HepG2 (cell line): Measurements from ENCODE around the gene TLDC2. TPM values are rescaled to one million over a fixed set of nuclear protein-coding genes. Genes with fewer than 3 reads are reported as not detected.

Source experiments
- ATAC-seq: fragments of 200-7000 bp; cut with Tn5 transposase; 3 replicates; pipeline ENCODE4 v1.9.1; 2020; ENCODE audit warnings: mild to moderate bottlenecking, moderate library complexity
- BruUV-seq: library from RNA; stranded (reverse); fragments of 400-500 nt; replicated peaks from 2 replicates; lab custom pipeline; 2021; lab: Mats Ljungman, UMichigan
- CTCF ChIA-PET: fragments of 300-600 bp; formaldehyde crosslinking; extraction: SDS; loops from one replicate; lab custom pipeline; 2021; ENCODE audit warnings: low total read pairs, inconsistent platforms, low intra/inter-chr PET ratio; lab: Yijun Ruan, JAX
- POLR2A ChIA-PET: fragments of 350-600 bp; sonication (Branson Sonifier 250); formaldehyde crosslinking; loops from one replicate; lab custom pipeline; 2020; ENCODE audit warnings: antibody characterized with exemption, inconsistent platforms; lab: Yijun Ruan, JAX
- DNase-seq: peaks from one replicate; pipeline ENCODE4 v3.0.0-alpha.2; 2015; ENCODE audit warnings: low spot score
- FAIRE-seq: peaks from 3 replicates; lab custom pipeline; 2011; peaks lifted over from hg19 to GRCh38; lab: Jason Lieb, UNC
- H2AFZ ChIP-seq: one replicate; pipeline ENCODE4 v1.6.1; 2011; ENCODE audit warnings: low read length, inconsistent platforms
- H3K27ac ChIP-seq: fragments of 300-600 bp; 3 replicates; pipeline ENCODE4 v1.8.0; 2011; ENCODE audit warnings: mixed run types, mild to moderate bottlenecking, mixed read lengths, low read length, inconsistent platforms; ENCODE audit not compliant: insufficient read depth; ENCODE audit errors: extremely low read length
- H3K27me3 ChIP-seq, 2 experiments: fragments of 200-600 bp in 1 of 2; 2 replicates in 1 of 2; 3 replicates in 1 of 2; pipeline versions ENCODE4 v1.6.0 to v1.8.0; 2011; ENCODE audit warnings: low read length in 2 of 2, mild to moderate bottlenecking in 2 of 2, moderate library complexity in 2 of 2, inconsistent platforms in 1 of 2; ENCODE audit not compliant: insufficient read depth in 2 of 2, control insufficient read depth in 1 of 2
- H3K36me3 ChIP-seq, 2 experiments: fragments of 200-600 bp in 1 of 2; replicated peaks in 1 of 2; 2 replicates in 1 of 2; 3 replicates in 1 of 2; pipeline versions ENCODE4 v1.5.1 to v1.8.0; 2011; ENCODE audit warnings: low read length in 2 of 2, inconsistent platforms in 1 of 2; ENCODE audit not compliant: insufficient read depth in 2 of 2, control insufficient read depth in 1 of 2
- H3K4me1 ChIP-seq: 2 replicates; pipeline ENCODE4 v1.5.1; 2012; ENCODE audit warnings: low read length, inconsistent platforms; ENCODE audit not compliant: insufficient read depth
- H3K4me2 ChIP-seq: 2 replicates; pipeline ENCODE4 v1.6.0; 2011; ENCODE audit warnings: low read depth, low read length, inconsistent platforms
- H3K4me3 ChIP-seq, 3 experiments: fragments of 200-600 bp in 1 of 3; sonication (generic), shearing (Covaris generic) in 1 of 3; replicated peaks in 1 of 3; 2 replicates each; pipeline ENCODE4 v1.5.1; 2011 to 2016; ENCODE audit warnings: low read length in 3 of 3, inconsistent platforms in 2 of 3, low read depth in 2 of 3, mild to moderate bottlenecking in 2 of 3, control low read depth in 1 of 3, mixed read lengths in 1 of 3; ENCODE audit not compliant: insufficient read depth in 1 of 3
- H3K79me2 ChIP-seq: one replicate; pipeline ENCODE4 v1.6.1; 2011; ENCODE audit warnings: low read length, inconsistent platforms; ENCODE audit not compliant: insufficient read depth
- H3K9ac ChIP-seq: 2 replicates; pipeline ENCODE4 v1.6.0; 2011; ENCODE audit warnings: mild to moderate bottlenecking, low read depth, low read length, inconsistent platforms; ENCODE audit not compliant: insufficient read depth
- H3K9me3 ChIP-seq: 2 replicates; pipeline ENCODE4 v1.5.1; 2012; ENCODE audit warnings: mild to moderate bottlenecking, low read length
- H4K20me1 ChIP-seq: 2 replicates; pipeline ENCODE4 v1.6.0; 2011; ENCODE audit warnings: inconsistent platforms, mild to moderate bottlenecking, low read length, moderate library complexity; ENCODE audit not compliant: insufficient read depth
- AGO2 ChIP-seq: fragments of 200-400 bp; formaldehyde crosslinking; optimal IDR thresholded peaks from 2 replicates; pipeline ENCODE3; 2017; ENCODE audit warnings: mild to moderate bottlenecking, low read depth, low read length, moderate library complexity
- AHR ChIP-seq: IDR thresholded peaks from 2 replicates; pipeline ENCODE4 v1.6.1; 2018; ENCODE audit warnings: missing genetic modification reagents, missing compliant biosample characterization
- ATF4 ChIP-seq, 2 experiments: fragments of 450-650 bp in 1 of 2; sonication (generic) in 1 of 2; formaldehyde crosslinking; IDR thresholded peaks; 2 replicates each; pipeline versions ENCODE4 v1.5.0 to v1.8.0; 2020 to 2022; ENCODE audit warnings: mild to moderate bottlenecking in 1 of 2, missing genetic modification reagents in 1 of 2
- ATRX ChIP-seq: sonication (generic); formaldehyde crosslinking; IDR thresholded peaks from 2 replicates; pipeline ENCODE4 v1.4.0; 2020; ENCODE audit warnings: missing genetic modification reagents, borderline replicate concordance
- JDP2 ChIP-seq: sonication (generic); formaldehyde crosslinking; IDR thresholded peaks from 2 replicates; pipeline ENCODE4 v1.8.1; 2022; ENCODE audit warnings: missing genetic modification reagents, borderline replicate concordance
- KDM5B ChIP-seq: sonication (generic); formaldehyde crosslinking; IDR thresholded peaks from 2 replicates; pipeline ENCODE4 v1.4.0; 2020; ENCODE audit warnings: missing genetic modification reagents, mild to moderate bottlenecking, borderline replicate concordance
- MED8 ChIP-seq: sonication (generic); formaldehyde crosslinking; IDR thresholded peaks from 2 replicates; pipeline ENCODE4 v1.8.1; 2023; ENCODE audit warnings: mild to moderate bottlenecking, missing genetic modification reagents; ENCODE audit not compliant: insufficient replicate concordance
- NFIB ChIP-seq: sonication (generic); formaldehyde crosslinking; IDR thresholded peaks from 2 replicates; pipeline ENCODE4 v1.9.0; 2021; ENCODE audit warnings: missing genetic modification reagents, mild to moderate bottlenecking, borderline replicate concordance
- NONO ChIP-seq, 2 experiments: fragments of 450-650 bp in 1 of 2; sonication (generic) in 1 of 2; formaldehyde crosslinking in 1 of 2; IDR thresholded peaks in 1 of 2; conservative IDR thresholded peaks in 1 of 2; 2 replicates each; pipeline versions ENCODE4 v1.6.1 to v1.8.0; 2017 to 2022; ENCODE audit warnings: mild to moderate bottlenecking in 1 of 2, missing genetic modification reagents in 1 of 2, moderate library complexity in 1 of 2
- RFXANK ChIP-seq: IDR thresholded peaks from 2 replicates; pipeline ENCODE4 v1.6.1; 2016
- SNAPC4 ChIP-seq: sonication (generic); formaldehyde crosslinking; IDR thresholded peaks from 2 replicates; pipeline ENCODE4 v1.4.0; 2020; ENCODE audit warnings: mild to moderate bottlenecking, missing genetic modification reagents
- TARDBP ChIP-seq: sonication (generic); formaldehyde crosslinking; IDR thresholded peaks from 2 replicates; pipeline ENCODE4 v1.8.0; 2022; ENCODE audit warnings: mild to moderate bottlenecking, missing genetic modification reagents
- TBX2 ChIP-seq: sonication (generic); formaldehyde crosslinking; IDR thresholded peaks from 2 replicates; pipeline ENCODE4 v1.5.0; 2020; ENCODE audit warnings: missing genetic modification reagents, mild to moderate bottlenecking, borderline replicate concordance
- ZBTB38 ChIP-seq: sonication (generic); formaldehyde crosslinking; IDR thresholded peaks from 2 replicates; pipeline ENCODE4 v1.5.1; 2020; ENCODE audit warnings: mild to moderate bottlenecking, missing genetic modification reagents
- ZKSCAN1 ChIP-seq: fragments of 150-350 bp; IDR thresholded peaks from 2 replicates; pipeline ENCODE4 v1.6.1; 2014; ENCODE audit warnings: low read length
- ZNF382 ChIP-seq: sonication (generic); formaldehyde crosslinking; IDR thresholded peaks from 2 replicates; pipeline ENCODE4 v1.5.0; 2020; ENCODE audit warnings: missing genetic modification reagents, mild to moderate bottlenecking, borderline replicate concordance
- WGBS: methylation state at CpG from one replicate; pipeline ENCODE4 v1.1.6; 2017; ENCODE audit warnings: low lambda C conversion rate; 5-methylcytosine and 5-hydroxymethylcytosine counted together
- in situ Hi-C: cut with HindIII; loops from 2 replicates; pipeline ENCODE4 v1.10.0; 2017; ENCODE audit warnings: low pct_unique_long_range_greater_than_20kb; ENCODE audit not compliant: extremely low pct_ligation_motif_present
- intact Hi-C: fragments of 100-400 bp; cut with micrococcal nuclease; formaldehyde crosslinking; loops from one replicate; pipeline ENCODE4 v1.10.0; 2022; ENCODE audit not compliant: unreplicated experiment
- polyA plus RNA-seq, 8 experiments: library from polyadenylated mRNA; depleted of rRNA in 3 of 8; stranded (reverse) in 7 of 8; unstranded in 1 of 8; fragments of >200 nt; fragmentation: Illumina TruSeq in 4 of 8; extraction: Trizol in 4 of 8; gene quantifications; 2 replicates each; pipeline versions ENCODE4 v1.2.1 to v1.2.3, GENCODE V29; 2011 to 2016; ENCODE audit warnings: low read depth in 4 of 8, missing spikeins in 1 of 8, mixed read lengths in 1 of 8; ENCODE audit not compliant: insufficient read depth in 1 of 8
- total RNA-seq, 5 experiments: library from RNA; depleted of rRNA; stranded (reverse); fragments of >200 nt; fragmentation: Illumina TruSeq; extraction: Trizol; gene quantifications; 2 replicates each; pipeline ENCODE4 v1.2.3, GENCODE V29; 2016; ENCODE audit warnings: low read depth in 1 of 5
- TF ChIP-seq, protein P1 (sequence below): sonication (generic); formaldehyde crosslinking; IDR thresholded peaks from 2 replicates; pipeline ENCODE4 v1.4.0; 2020; ENCODE audit warnings: missing genetic modification reagents
- TF ChIP-seq, protein P2 (sequence below): sonication (generic); formaldehyde crosslinking; IDR thresholded peaks from 2 replicates; pipeline ENCODE4 v1.5.1; 2020; ENCODE audit warnings: missing genetic modification reagents, mild to moderate bottlenecking, borderline replicate concordance

The TLDC2 gene
- total and polyA plus RNA-seq, 2 of the 13 experiments (the other 11 are each of a cell fraction or from before 2014, with no cell fraction given): 1.5 to 1.6 TPM

GRCh38 chr20:36861625-36861874 lies 14.4 kb upstream of the TLDC2 start:
- H3K36me3 ChIP-seq: no peaks in the 10 kb centered on the region; a peak in 2 of 5 replicates
- FAIRE-seq (no peak), ATAC-seq (no peak), DNase-seq (no peak)
- H2AFZ ChIP-seq: no peak overlapping the region
- peaks cover 63% of the 10 kb centered on the region for H3K4me1 ChIP-seq
- peak overlapping the region; percentile 68 for H3K9ac ChIP-seq
- no peaks in the 10 kb centered on the region for H3K9me3 ChIP-seq
- H3K27ac ChIP-seq: peak overlapping the region; percentile 1
- peak overlapping the region; percentile 84 for H3K4me2 ChIP-seq
- peaks cover 1 to 12% of the 10 kb centered on the region in 2 experiments; a peak in 1 of 5 replicates for H3K27me3 ChIP-seq
- in situ Hi-C loops: no loop called here
- no peaks in the 10 kb centered on the region for H4K20me1 ChIP-seq
- BruUV-seq: no TSS peak
- intact Hi-C loops: no loop called here
- peaks cover 22% of the 10 kb centered on the region for H3K79me2 ChIP-seq
- 41% methylated on average over 7 of the region's 7 CpGs for WGBS
- peak overlapping the region; percentile 68 to 86 (median 73); a peak in 5 of 6 replicates for H3K4me3 ChIP-seq
- ChIA-PET POLR2A (interaction anchor here (0.5 to 4.9 kb wide), 7 partner anchors 9 to 1479 kb away, joined by 3 to 39 read pairs (median 4); partner anchors contain the start of gene TLDC2), CTCF (no interaction called here)
- TF ChIP-seq, protein P1, sequence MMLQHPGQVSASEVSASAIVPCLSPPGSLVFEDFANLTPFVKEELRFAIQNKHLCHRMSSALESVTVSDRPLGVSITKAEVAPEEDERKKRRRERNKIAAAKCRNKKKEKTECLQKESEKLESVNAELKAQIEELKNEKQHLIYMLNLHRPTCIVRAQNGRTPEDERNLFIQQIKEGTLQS: peak; percentile 33; the same call in 1 of the 2 replicates
- TF ChIP-seq ZBTB38 (CRISPR knock-in tag) (peak; percentile 76; the same call in 1 of the 2 replicates), MED8 (CRISPR knock-in tag) (no peak), ZKSCAN1 (0 out of 2 replicates have a peak, but pooled peaks have one; percentile 68), KDM5B (CRISPR knock-in tag) (no peak), SNAPC4 (CRISPR knock-in tag) (no peak), TARDBP (0 out of 2 replicates have a peak, but pooled peaks have one; percentile 9), NFIB (CRISPR knock-in tag) (0 out of 2 replicates have a peak, but pooled peaks have one; percentile 41), RFXANK (CRISPR knock-in tag) (0 out of 2 replicates have a peak, but pooled peaks have one; percentile 6), ZNF382 (CRISPR knock-in tag) (no peak), TBX2 (0 out of 2 replicates have a peak, but pooled peaks have one; percentile 8), JDP2 (CRISPR knock-in tag) (no peak), AGO2 (peak; percentile 67), NONO (IDR thresholded peaks at IDR 0.05) (no peak), NONO (CRISPR knock-in tag; conservative IDR thresholded peaks at IDR 0.05) (no peak), ATF4 (CRISPR knock-in tag; IDR thresholded peaks at IDR 0.05) (no peak), ATRX (CRISPR knock-in tag) (no peak), AHR (CRISPR knock-in tag) (0 out of 2 replicates have a peak, but pooled peaks have one; percentile 15)
- TF ChIP-seq, protein P2, sequence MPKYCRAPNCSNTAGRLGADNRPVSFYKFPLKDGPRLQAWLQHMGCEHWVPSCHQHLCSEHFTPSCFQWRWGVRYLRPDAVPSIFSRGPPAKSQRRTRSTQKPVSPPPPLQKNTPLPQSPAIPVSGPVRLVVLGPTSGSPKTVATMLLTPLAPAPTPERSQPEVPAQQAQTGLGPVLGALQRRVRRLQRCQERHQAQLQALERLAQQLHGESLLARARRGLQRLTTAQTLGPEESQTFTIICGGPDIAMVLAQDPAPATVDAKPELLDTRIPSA (CRISPR knock-in tag): 0 out of 2 replicates have a peak, but pooled peaks have one; percentile 6
